Natural killer cell (primary cell): ENCODE data around the gene SNAPC2. TPM values are rescaled to one million over a fixed set of nuclear protein-coding genes. Genes with fewer than 3 reads are reported as not detected.

Source experiments
- ATAC-seq, 3 donors: fragments of 150-1000 bp in 2 of 3; fragments of 200-7000 bp in 1 of 3; cut with Tn5 transposase; 1 replicate in 1 of 3; 2 replicates in 2 of 3; pipeline ENCODE4 v1.10.0; 2021; ENCODE audit warnings: mild to moderate bottlenecking in 2 of 3, moderate library complexity in 2 of 3
- DNase-seq, 2 donors: peaks; one replicate each; pipeline versions ENCODE4 v3.0.0 to v3.0.0-alpha.2; 2013 to 2021; ENCODE audit warnings: mixed read lengths in 1 of 2
- H3K27ac ChIP-seq: one replicate; pipeline ENCODE4 v1.5.1; 2013; ENCODE audit warnings: mild to moderate bottlenecking, low read length
- H3K27me3 ChIP-seq: one replicate; pipeline ENCODE4 v1.6.1; 2013; ENCODE audit warnings: low read length; ENCODE audit not compliant: control insufficient read depth, insufficient read depth
- H3K36me3 ChIP-seq: one replicate; pipeline ENCODE4 v1.6.1; 2013; ENCODE audit warnings: low read length; ENCODE audit not compliant: control insufficient read depth, insufficient read depth
- H3K4me1 ChIP-seq: one replicate; pipeline ENCODE4 v1.6.1; 2013; ENCODE audit warnings: low read length; ENCODE audit not compliant: control insufficient read depth, insufficient read depth
- H3K4me3 ChIP-seq: one replicate; pipeline ENCODE4 v1.5.1; 2013; ENCODE audit warnings: low read length
- H3K9me3 ChIP-seq: one replicate; pipeline ENCODE4 v1.6.1; 2013; ENCODE audit warnings: low read length; ENCODE audit not compliant: control insufficient read depth, insufficient read depth
- H3K27ac Mint-ChIP-seq, 2 donors: one replicate each; pipeline ENCODE4 v1.8.0; 2022; ENCODE audit warnings: mild to moderate bottlenecking in 2 of 2, mixed read lengths in 2 of 2, moderate library complexity in 1 of 2
- H3K27me3 Mint-ChIP-seq, 2 donors: one replicate each; pipeline ENCODE4 v1.8.0; 2022; ENCODE audit warnings: low read depth in 2 of 2, mixed read lengths in 2 of 2
- H3K36me3 Mint-ChIP-seq: one replicate; pipeline ENCODE4 v1.8.0; 2022; ENCODE audit warnings: mixed read lengths
- H3K4me1 Mint-ChIP-seq, 2 donors: one replicate each; pipeline ENCODE4 v1.8.0; 2022; ENCODE audit warnings: mixed read lengths in 2 of 2
- H3K4me3 Mint-ChIP-seq: one replicate; pipeline ENCODE4 v1.8.0; 2022; ENCODE audit warnings: mild to moderate bottlenecking, moderate library complexity, mixed read lengths
- H3K9me3 Mint-ChIP-seq, 2 donors: one replicate each; pipeline ENCODE4 v1.8.0; 2022; ENCODE audit warnings: mixed read lengths in 2 of 2
- WGBS: methylation state at CpG from one replicate; pipeline ENCODE4 v1.1.7; 2013; ENCODE audit warnings: missing lambda C conversion rate; ENCODE audit not compliant: insufficient coverage; 5-methylcytosine and 5-hydroxymethylcytosine counted together
- intact Hi-C: fragments of 100-400 bp; cut with micrococcal nuclease; formaldehyde crosslinking; loops from one replicate; pipeline ENCODE4 v1.14.2; 2022
- total RNA-seq, 4 donors: library from RNA; stranded (reverse); fragments of 120-200 nt in 1 of 4; gene quantifications; one replicate each; pipeline versions ENCODE4 v1.2.3 to v1.2.4, GENCODE V29; 2013 to 2022
- TF ChIP-seq, protein P1 (sequence below): fragments of 200-600 bp; IDR thresholded peaks from one replicate; pipeline ENCODE4 v1.8.0; 2022; ENCODE audit warnings: antibody characterized with exemption

Gene SNAPC2
- total RNA-seq, 3 donors from 2014 or later (not counting 1 experiment from before 2014, with no cell fraction given), result 22.1 to 32.4 (median 27.1) TPM

GRCh38 chr19:7915250-7916102 lies 4.7 kb upstream of the SNAPC2 start:
- no peak for DNase-seq
- Mint-ChIP-seq H3K36me3 (no peaks in the 10 kb centered on the region), H3K27me3 (peaks cover 0 to 26% of the 10 kb centered on the region in 2 donors), H3K27ac (peak overlapping the region; percentile 60 to 76), H3K4me3 (peak overlapping the region; percentile 72), H3K9me3 (no peaks in the 10 kb centered on the region), H3K4me1 (peaks cover 14 to 28% of the 10 kb centered on the region in 2 donors)
- Histone ChIP-seq H3K4me3 (no peak overlapping the region), H3K36me3 (peaks cover 24% of the 10 kb centered on the region), H3K27me3 (peaks cover 29% of the 10 kb centered on the region), H3K9me3 (no peaks in the 10 kb centered on the region), H3K27ac (no peak overlapping the region), H3K4me1 (peaks cover 41% of the 10 kb centered on the region)
- WGBS, result 53% methylated on average over 24 of the region's 24 CpGs
- intact Hi-C loops, result no loop called here
- TF ChIP-seq, protein P1, sequence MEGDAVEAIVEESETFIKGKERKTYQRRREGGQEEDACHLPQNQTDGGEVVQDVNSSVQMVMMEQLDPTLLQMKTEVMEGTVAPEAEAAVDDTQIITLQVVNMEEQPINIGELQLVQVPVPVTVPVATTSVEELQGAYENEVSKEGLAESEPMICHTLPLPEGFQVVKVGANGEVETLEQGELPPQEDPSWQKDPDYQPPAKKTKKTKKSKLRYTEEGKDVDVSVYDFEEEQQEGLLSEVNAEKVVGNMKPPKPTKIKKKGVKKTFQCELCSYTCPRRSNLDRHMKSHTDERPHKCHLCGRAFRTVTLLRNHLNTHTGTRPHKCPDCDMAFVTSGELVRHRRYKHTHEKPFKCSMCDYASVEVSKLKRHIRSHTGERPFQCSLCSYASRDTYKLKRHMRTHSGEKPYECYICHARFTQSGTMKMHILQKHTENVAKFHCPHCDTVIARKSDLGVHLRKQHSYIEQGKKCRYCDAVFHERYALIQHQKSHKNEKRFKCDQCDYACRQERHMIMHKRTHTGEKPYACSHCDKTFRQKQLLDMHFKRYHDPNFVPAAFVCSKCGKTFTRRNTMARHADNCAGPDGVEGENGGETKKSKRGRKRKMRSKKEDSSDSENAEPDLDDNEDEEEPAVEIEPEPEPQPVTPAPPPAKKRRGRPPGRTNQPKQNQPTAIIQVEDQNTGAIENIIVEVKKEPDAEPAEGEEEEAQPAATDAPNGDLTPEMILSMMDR, result no peak
- ATAC-seq, result no peak

GRCh38 chr19:7916103-7916954 lies 3.8 kb upstream of the SNAPC2 start:
- DNase-seq (peak; percentile 67 to 76), ATAC-seq (peak; percentile 0 to 15 (median 6))
- Mint-ChIP-seq H3K27ac (peak overlapping the region; percentile 71 to 76), H3K36me3 (no peaks in the 10 kb centered on the region), H3K4me1 (peaks cover 21 to 36% of the 10 kb centered on the region in 2 donors), H3K9me3 (no peaks in the 10 kb centered on the region), H3K27me3 (peaks cover 0 to 26% of the 10 kb centered on the region in 2 donors), H3K4me3 (peak overlapping the region; percentile 83)
- TF ChIP-seq, protein P1, result no peak
- WGBS, result under 1% methylated on average over 104 of the region's 104 CpGs
- Histone ChIP-seq H3K4me3 (no peak overlapping the region), H3K27ac (no peak overlapping the region), H3K36me3 (peaks cover 15% of the 10 kb centered on the region), H3K4me1 (peaks cover 46% of the 10 kb centered on the region), H3K27me3 (peaks cover 29% of the 10 kb centered on the region), H3K9me3 (no peaks in the 10 kb centered on the region)
- intact Hi-C loops, result no loop called here

GRCh38 chr19:7916955-7917266 lies 3.2 kb upstream of the SNAPC2 start:
- Mint-ChIP-seq H3K36me3 (no peaks in the 10 kb centered on the region), H3K27ac (peak overlapping the region; percentile 71 to 76), H3K27me3 (peaks cover 0 to 26% of the 10 kb centered on the region in 2 donors), H3K4me3 (peak overlapping the region; percentile 83), H3K4me1 (peaks cover 21 to 38% of the 10 kb centered on the region in 2 donors), H3K9me3 (no peaks in the 10 kb centered on the region)
- DNase-seq, result peak in 1 of 2 donors; percentile 35
- intact Hi-C loops, result no loop called here
- Histone ChIP-seq H3K36me3 (peaks cover 9% of the 10 kb centered on the region), H3K4me1 (peaks cover 52% of the 10 kb centered on the region), H3K27ac (no peak overlapping the region), H3K9me3 (no peaks in the 10 kb centered on the region), H3K4me3 (no peak overlapping the region), H3K27me3 (peaks cover 29% of the 10 kb centered on the region)
- WGBS, result 5% methylated on average over 12 of the region's 12 CpGs
- TF ChIP-seq, protein P1, result no peak
- no peak for ATAC-seq
